ENCODE data around the gene CD160. TPM values are rescaled to one million over a fixed set of nuclear protein-coding genes. Genes with fewer than 3 reads are reported as not detected.
"Not testable (repeated sequence)": the region's sequence is repeated elsewhere in the genome, so short reads cannot be mapped to it uniquely, and the experiment has no call there.

Gene CD160
- total RNA-seq, 1 donor from 2014 or later: 0.45 TPM

DNA sequence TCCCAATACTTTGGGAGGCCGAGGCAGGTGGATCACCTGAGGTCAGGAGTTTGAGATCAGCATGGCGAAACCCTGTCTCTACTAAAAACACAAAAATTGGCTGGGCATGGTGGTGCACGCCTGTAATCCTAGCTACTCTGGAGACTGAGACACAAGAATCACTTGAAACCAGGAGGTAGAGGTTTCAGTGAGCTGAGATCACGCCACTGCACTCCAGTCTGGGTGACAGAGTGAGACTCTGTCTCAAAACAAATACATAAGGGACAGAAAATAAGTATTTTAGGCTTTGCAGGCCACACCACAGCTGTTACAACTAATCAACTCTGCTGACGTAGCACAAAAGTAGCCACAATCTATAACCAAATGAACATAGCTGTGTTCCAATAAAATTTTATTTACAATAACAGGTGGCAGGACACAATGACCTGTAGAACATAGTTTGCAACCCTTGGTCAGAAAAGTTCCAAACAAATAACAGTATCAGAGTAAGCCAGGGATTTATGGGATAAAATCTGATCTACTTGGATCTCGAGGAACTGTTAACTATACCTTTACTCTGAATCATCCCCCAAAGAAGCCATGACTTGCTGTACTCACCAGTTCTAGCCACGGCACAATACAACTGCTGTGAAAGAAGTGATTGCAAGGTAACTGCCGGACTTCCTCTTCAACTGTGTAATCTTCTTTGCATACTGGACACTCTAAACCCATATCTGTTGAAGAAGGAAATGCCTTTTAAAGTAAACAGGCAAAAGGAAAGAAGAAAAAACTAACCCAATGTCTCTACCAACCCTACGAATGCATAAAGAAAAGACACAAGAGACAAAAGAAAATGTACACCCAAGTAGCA, 28.3 kb downstream of the CD160 start:
- intact Hi-C loops (cut with DNase I): no loop called here
- no peak for ATAC-seq
- no peak for DNase-seq (ENCODE audit: low spot score)

DNA sequence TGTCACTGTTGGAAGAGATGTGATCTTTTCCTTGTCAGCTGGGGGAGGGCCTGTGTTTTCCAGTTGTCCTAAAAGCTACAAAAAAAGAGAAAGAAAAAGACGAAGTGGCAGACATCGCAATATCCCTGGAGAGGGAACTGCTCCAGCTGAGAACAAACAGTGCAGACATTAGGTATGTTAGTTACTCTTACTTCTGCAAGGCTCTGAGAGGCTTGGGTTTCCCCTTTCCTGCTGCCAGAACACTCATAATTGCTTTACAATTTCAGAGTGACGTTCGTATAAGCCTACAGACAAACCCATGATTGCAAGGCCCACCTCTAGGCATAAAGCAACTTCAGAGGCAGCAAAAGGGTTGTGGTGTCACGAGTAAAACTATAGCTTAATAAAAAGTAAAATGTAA, 31.1 kb downstream of the CD160 start:
- intact Hi-C loops (cut with DNase I): no loop called here
- DNase-seq (ENCODE audit: low spot score) (no peak), ATAC-seq (no peak)

GRCh38 chr1:145751491-145752037, 32.3 kb downstream of the CD160 start:
- intact Hi-C loops (cut with DNase I): no loop called here
- ATAC-seq (peak; percentile 41), DNase-seq (ENCODE audit: low spot score) (no peak)

DNA sequence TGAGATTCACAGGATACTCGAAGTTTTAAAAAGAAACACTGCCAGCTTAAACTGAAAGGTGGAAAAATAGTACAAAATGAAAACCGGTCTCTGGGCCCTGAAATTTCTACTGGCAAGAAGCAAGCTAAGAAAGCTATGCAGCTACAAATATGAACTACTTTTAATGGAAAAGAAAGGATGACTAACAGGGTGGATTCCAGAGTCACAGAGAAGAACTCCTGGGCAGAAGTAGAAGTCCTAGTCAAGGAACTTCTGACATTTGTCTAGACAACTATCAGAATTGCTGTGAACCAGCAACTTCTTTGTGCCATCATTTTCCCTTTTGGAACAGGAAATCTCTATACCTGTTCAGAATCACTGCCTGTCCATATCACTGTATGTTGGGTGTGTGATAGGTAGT, 38.1 kb downstream of the CD160 start:
- DNase-seq (ENCODE audit: low spot score) (no peak), ATAC-seq (no peak)
- intact Hi-C loops (cut with DNase I): no loop called here

- ATAC-seq (no peak), DNase-seq (ENCODE audit: low spot score) (no peak)
- intact Hi-C loops (cut with DNase I): no loop called here
Observed at GRCh38 chr1:145758116-145758515, 38.8 kb downstream of the CD160 start.

- no peak for ATAC-seq
- DNase-seq (ENCODE audit: low spot score): no peak
- intact Hi-C loops (cut with DNase I): no loop called here
Observed at GRCh38 chr1:145758575-145758974, 39.3 kb downstream of the CD160 start.

- intact Hi-C loops (cut with DNase I): no loop called here
- DNase-seq (ENCODE audit: low spot score): no peak
- no peak for ATAC-seq
Observed at GRCh38 chr1:145759721-145760120, 40.4 kb downstream of the CD160 start.

DNA sequence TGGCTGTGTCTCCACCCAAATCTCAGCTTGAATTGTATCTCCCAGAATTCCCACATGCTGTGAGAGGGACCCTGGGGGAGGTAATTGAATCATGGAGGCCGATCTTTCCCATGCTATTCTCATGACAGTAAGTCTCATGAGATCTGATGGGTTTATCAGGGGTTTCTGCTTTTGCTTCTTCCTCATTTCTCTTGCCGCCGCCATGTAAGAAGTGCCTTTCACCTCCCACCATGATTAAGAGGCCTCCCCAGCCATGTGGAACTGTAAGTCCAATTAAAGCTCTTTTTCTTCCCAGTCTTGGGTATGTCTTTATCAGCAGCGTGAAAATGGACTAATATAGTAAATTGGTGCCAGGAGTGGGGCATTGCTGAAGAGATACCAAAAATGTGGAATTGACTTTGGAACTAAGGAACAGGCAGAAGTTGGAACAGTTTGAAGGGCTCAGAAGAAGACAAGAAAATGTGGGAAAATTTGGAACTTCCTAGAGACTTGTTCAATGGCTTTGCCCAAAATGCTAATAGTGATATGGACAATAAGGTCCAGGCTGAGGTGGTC, 41.2 kb downstream of the CD160 start:
- intact Hi-C loops (cut with DNase I); DNase-seq (ENCODE audit: low spot score); ATAC-seq: not testable (repeated sequence)

DNA sequence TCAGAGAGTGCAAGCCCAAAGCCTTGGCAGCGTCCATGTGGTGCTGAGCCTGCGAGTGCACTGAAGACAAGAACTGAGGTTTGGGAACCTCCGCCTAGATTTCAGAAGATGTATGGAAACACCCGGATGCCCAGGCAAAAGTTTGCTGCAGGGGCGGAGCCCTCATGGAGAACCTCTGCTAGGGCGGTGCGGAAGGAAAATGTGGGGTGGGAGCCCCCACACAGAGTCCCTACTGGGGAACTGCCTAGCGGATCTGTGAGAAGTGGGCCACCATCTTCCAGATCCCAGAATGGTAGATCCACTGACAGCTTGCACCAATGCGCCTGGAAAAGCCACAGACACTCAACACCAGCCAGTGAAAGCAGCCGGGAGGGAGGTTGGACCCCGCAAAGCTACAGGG, 42.2 kb downstream of the CD160 start:
- ATAC-seq; DNase-seq (ENCODE audit: low spot score); intact Hi-C loops (cut with DNase I): not testable (repeated sequence)

GRCh38 chr1:145762001-145762400, 42.7 kb downstream of the CD160 start:
- intact Hi-C loops (cut with DNase I); ATAC-seq; DNase-seq (ENCODE audit: low spot score): not testable (repeated sequence)

DNA sequence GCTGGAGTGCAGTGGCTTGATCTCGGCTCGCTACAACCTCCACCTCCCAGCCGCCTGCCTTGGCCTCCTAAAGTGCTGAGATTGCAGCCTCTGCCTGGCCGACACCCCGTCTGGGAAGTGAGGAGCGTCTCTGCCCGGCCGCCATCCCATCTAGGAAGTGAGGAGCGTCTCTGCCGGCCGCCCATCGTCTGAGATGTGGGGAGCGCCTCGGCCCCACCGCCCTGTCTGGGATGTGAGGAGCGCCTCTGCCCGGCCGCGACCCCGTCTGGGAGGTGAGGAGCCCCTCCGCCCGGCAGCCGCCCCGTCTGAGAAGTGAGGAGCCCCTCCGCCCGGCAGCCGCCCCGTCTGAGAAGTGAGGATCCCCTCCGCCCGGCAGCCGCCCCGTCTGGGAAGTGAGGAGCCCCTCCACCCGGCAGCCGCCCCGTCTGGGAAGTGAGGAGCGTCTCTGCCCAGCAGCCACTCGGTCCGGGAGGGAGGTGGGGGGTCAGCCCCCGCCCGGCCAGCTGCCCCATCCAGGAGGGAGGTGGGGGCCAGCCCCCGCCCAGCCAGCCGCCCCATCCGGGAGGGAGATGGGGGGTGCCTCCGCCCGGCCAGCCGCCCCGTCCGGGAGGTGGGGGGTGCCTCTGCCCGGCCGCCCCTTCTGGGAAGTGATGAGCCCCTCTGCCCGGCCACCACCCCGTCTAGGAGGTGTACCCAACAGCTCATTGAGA, 45.1 kb downstream of the CD160 start:
- DNase-seq (ENCODE audit: low spot score); intact Hi-C loops (cut with DNase I); ATAC-seq: not testable (repeated sequence)

- DNase-seq (ENCODE audit: low spot score); ATAC-seq; intact Hi-C loops (cut with DNase I): not testable (repeated sequence)
Observed at GRCh38 chr1:145765127-145765526, 45.8 kb downstream of the CD160 start.

DNA sequence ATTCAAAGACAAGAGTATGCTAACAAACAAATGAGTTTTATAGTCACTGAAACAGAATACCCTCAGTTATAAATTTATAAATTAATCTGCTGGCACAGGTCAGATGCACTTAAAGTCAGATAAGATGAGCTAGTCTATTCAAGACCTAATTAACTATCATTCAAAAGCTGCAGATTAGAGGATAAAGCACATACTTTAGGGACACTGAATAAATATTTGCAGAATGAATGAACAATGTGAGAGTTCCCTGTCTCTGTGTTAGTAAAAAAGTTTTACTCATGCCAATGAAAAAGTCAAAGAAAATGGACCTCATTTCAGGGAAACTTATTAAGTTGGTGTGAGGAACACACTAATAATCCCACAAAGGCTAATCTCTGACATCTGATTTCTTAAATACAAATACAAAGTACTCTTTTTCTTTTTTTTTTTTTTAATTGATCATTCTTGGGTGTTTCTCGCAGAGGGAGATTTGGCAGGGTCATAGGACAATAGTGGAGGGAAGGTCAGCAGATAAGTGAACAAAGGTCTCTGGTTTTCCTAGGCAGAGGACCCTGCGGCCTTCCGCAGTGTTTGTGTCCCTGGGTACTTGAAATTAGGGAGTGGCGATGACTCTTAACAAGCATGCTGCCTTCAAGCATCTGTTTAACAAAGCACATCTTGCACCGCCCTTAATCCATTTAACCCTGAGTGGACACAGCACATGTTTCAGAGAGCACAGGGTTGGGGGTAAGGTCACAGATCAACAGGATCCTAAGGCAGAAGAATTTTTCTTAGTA, 46.5 kb downstream of the CD160 start:
- DNase-seq (ENCODE audit: low spot score); intact Hi-C loops (cut with DNase I); ATAC-seq: not testable (repeated sequence)

GRCh38 chr1:145766926-145767325, 47.6 kb downstream of the CD160 start:
- intact Hi-C loops (cut with DNase I); ATAC-seq; DNase-seq (ENCODE audit: low spot score): not testable (repeated sequence)

DNA sequence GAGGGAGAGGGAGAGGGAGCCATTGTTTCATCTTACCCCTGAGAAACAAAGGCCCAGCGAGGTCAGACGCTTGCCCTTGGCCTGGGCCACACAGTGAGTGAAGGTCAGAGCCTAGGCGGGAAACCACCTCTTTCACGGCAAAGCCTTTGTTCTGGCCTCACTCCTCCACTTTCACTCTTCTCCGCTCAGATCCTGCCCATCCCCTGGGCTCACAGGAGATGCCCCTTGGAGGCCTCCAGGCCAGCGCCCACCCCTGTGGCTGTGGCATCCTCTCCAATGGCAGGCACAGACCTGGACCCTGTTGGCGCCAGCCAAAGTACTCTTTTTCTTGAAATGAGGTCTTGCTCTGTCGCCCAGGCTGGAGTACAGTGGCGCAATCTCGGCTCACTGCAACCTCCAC, 48.7 kb downstream of the CD160 start:
- ATAC-seq: peak; percentile 34
- intact Hi-C loops (cut with DNase I); DNase-seq (ENCODE audit: low spot score): not testable (repeated sequence)

DNA sequence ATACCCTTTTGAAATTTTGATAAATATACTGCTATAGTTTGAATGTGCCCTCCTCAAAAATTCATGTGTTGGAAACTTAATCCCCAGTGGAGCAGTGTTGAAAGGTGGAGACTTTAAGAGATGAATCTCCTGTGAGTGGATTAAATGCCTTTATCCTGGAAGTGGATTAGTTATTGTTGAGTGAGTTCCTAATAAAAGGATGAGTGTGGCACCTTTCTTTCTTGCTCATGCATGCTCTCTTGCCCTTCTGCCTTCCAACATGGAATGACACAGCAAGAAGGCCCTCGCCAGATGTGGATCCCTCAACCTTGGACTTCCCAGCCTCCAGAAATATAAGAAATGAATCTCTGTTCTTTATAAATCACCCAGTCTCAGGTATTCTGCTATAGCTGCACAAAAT, 51.8 kb downstream of the CD160 start:
- DNase-seq (ENCODE audit: low spot score): no peak
- no peak for ATAC-seq
- intact Hi-C loops (cut with DNase I): loop anchor here (10.0 kb wide), 1 partner anchor 54 kb away; the partner anchor contains the start of genes POLR3C and RNF115

DNA sequence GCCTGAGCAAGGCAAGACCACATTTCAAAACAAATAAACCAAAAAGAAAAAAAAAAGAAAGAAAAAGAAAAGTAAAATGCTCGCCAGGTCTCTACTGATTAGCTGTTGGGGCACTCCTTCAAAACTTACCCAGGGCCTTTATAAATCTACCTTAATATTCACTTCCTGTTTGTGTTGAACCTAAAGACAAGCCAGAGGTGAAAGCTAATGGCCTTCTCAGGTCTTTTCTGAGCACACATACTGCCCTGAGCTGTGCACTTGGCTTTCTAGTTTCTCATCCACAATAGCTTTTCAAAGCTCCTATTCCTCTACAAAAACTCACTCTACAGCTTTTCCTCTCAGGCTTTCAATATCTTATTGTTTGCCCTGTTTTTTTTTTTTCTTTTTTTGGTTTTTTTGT, 54.1 kb downstream of the CD160 start:
- DNase-seq (ENCODE audit: low spot score): no peak
- intact Hi-C loops (cut with DNase I): loop anchor here (10.0 kb wide), 1 partner anchor 51 kb away; the partner anchor contains the start of genes POLR3C and RNF115
- ATAC-seq: no peak

- no peak for DNase-seq (ENCODE audit: low spot score)
- intact Hi-C loops (cut with DNase I): loop anchor here (10.0 kb wide), 1 partner anchor 47 kb away; the partner anchor contains the start of genes POLR3C and RNF115
- ATAC-seq: peak; percentile 68
Observed at GRCh38 chr1:145777357-145778145, 58.3 kb downstream of the CD160 start.

Measured in sciatic nerve (tissue), 2 donors.